IPS-11a (cell line): ENCODE results near the gene ADAMTS13.
"Not testable (repeated sequence)": the region's sequence is repeated elsewhere in the genome, so short reads cannot be mapped to it uniquely, and the experiment has no call there.

Experiments used
- H3K4me3 ChIP-seq: one replicate; pipeline ENCODE4 v1.5.1; 2013; ENCODE audit warnings: low read depth, low read length, control low read depth

Gene ADAMTS13

DNA sequence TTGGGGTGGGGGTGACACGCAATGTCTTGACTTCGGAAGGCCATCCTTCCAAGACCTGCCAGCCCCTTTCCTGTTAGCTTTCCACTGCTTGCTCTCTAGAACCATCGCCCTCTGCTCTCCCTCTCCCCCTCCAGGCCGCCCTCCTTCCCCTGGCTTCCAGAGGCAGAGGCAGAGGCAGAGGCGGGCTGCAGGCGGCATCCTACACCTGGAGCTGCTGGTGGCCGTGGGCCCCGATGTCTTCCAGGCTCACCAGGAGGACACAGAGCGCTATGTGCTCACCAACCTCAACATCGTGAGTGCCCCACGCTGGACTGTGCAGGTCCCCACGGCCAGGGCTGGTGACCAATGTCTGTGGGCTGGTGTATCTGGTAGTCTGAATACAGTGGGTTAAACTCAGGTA is 2.0 kb downstream of the ADAMTS13 start:
- no peak overlapping the region for H3K4me3 ChIP-seq

DNA sequence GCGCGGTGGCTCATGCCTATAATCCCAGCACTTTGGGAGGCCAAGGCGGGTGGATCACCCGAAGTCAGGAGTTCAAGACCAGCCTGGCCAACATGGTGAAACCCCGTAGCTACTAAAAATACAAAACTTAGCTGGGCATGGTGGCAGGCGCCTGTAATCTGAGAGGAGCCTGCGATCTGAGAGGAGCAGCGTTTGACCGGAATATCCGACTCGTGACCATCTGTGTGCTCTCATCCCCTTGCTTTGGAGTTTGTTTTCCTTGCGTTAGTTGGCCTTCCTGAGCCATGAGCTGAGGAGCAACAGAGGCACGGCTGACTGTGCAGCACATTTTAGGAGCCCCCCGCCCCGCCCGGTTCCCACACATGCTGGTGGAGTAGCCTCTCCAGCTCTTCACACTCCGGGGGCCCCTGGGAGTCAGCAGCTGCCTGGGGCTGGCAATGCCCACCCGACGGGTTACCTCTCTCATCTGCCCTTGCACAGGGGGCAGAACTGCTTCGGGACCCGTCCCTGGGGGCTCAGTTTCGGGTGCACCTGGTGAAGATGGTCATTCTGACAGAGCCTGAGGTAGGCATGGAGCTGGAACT is 3.0 kb downstream of the ADAMTS13 start:
- H3K4me3 ChIP-seq, result no peak overlapping the region

DNA sequence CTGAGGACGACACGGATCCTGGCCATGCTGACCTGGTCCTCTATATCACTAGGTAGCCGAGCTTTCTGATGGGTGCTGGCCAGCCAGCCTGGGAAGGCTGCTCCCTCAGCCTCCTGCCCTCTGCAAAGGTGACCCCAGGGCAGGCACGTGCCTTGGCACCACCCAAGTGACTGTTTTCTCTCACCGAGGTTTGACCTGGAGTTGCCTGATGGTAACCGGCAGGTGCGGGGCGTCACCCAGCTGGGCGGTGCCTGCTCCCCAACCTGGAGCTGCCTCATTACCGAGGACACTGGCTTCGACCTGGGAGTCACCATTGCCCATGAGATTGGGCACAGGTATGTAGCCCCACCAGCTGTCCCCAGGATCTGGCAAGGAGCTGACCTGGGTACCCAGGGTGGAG is 3.8 kb downstream of the ADAMTS13 start:
- H3K4me3 ChIP-seq, result no peak overlapping the region

DNA sequence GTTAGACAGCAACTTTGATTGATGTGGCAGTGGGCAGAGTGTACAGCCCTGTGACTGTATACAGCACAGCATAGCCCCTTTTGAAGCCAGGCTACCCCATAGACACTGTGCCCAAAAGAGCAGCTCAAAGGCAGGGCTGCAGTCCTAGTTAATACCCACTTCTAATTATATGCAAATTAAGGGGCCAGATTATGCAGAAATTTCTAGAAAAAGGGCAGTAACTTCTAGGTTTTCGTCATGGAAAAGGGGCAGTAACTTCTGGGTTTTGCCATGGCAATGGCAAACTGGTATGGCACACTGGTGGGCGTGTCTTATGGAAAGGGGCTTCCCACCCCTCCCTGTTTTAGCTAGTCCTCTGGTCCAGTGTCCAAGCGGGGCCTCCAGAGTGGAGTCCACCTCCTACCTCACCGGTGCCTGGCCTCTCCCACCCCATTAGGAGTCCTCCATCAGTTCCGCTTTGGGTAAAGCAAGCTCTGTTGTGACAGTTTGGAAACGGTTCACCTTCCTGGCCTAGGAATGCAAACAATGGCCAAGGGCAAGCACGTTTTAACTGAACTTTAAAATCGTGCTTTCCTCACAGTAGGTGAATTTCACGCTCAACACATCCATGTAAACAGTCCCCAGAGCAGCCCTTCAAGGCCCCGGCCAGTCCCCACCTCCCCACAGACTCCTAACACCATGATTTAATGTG is 5.6 kb downstream of the ADAMTS13 start:
- H3K4me3 ChIP-seq, result peak overlapping the region; percentile 21

DNA sequence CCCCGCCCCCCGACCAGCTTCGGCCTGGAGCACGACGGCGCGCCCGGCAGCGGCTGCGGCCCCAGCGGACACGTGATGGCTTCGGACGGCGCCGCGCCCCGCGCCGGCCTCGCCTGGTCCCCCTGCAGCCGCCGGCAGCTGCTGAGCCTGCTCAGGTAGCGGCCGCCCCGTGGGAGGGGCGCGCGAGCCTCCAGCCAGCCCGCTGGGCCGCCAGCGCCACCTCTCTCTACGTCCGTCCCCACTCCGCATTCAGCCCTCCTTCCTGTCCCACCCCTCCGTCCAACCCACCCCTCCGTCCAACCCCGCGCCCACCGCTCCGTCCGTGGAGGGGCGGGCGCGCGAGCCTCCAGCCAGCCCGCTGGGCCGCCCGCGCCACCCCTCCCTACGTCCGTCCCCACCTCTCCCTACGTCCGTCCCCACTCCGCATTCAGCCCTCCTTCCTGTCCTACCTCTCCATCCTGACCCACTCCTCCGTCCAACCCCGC is 6.5 kb downstream of the ADAMTS13 start:
- peak overlapping the region; percentile 39 for H3K4me3 ChIP-seq

DNA sequence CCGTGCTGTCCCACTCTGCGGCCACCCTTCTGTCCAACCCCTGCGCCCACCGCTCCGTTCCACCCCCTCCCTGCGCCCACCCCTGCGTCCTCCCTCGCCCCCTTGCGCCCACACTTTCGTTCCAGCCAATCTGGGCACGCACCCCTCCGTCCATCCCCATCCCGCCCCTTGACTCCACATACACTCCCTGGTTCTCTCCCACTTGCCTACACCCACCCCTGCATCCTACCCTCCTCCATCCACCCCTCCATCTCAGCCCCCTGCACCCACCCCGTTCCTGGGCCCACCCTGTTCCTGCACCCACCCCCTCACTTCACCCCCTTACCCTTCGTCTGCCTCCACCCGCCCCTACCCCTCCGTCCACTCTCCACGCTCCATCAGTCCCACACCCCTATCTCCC is 7.0 kb downstream of the ADAMTS13 start:
- peak overlapping the region; percentile 24 for H3K4me3 ChIP-seq

DNA sequence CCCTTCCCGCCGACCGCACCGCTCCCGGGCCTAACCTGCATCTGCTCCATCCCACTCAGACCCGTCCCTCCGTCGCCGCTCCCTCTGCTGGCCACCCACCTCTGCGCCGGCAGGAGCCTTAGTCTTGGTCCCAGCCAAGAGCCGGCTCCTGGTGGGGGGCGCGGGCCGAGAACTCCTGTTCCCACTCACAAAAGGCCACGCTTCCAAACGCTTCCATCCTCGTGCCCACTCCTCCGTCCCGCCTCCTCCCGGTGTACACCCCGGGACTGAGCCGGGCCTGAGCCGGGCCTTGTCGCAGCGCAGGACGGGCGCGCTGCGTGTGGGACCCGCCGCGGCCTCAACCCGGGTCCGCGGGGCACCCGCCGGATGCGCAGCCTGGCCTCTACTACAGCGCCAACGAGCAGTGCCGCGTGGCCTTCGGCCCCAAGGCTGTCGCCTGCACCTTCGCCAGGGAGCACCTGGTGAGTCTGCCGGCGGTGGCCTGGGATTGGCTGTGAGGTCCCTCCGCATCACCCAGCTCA is 7.5 kb downstream of the ADAMTS13 start:
- peak overlapping the region; percentile 24 for H3K4me3 ChIP-seq

DNA sequence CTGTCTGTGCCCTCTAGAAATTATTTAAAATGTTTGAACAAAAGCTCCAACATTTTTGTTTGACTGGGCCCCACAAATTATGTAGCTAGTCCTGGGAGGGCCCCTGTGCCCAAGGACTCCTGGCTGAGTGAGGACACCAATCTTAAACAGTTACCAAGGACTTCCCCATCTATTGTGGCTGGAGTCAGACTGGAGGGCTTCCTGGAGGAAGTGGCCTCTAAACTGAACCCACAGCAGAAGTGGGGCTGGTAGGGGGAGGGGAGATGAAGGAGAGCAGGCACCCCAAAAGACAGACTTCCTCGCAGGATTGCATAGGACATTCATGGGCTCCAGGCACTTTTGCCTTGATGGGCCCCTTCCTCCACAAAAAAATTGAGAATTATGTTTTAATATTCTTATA is 8.1 kb downstream of the ADAMTS13 start:
- no peak overlapping the region for H3K4me3 ChIP-seq

DNA sequence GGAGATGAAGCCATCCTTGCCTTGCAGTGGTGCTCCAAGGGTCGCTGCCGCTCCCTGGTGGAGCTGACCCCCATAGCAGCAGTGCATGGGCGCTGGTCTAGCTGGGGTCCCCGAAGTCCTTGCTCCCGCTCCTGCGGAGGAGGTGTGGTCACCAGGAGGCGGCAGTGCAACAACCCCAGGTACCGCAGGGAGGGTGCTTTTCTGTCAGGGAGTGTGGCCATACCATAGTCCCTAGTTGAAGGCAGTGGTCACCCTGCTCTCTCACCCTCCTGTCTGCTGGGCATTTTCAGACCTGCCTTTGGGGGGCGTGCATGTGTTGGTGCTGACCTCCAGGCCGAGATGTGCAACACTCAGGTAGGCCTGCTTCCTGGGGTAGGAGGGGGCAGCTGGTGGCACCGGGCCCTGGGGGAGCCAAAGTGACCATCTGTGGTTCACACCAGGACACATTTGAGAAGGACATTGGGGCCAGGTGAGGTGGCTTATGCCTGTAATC is 11.2 kb downstream of the ADAMTS13 start:
- no peak overlapping the region for H3K4me3 ChIP-seq

DNA sequence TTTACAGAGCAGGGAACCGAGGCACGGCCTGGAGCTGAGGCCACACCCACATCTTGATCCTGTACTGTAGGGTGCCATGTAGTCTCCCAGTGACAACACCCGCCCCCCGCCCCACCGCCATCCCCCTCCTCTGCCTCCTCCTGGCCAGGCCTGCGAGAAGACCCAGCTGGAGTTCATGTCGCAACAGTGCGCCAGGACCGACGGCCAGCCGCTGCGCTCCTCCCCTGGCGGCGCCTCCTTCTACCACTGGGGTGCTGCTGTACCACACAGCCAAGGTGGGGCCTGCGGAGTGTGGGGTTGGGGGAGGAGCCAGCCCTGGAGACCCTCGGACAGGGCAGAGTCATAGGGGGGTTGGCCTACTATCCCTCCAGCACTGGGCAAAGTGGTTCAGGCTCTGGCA is 14.5 kb downstream of the ADAMTS13 start:
- H3K4me3 ChIP-seq, result no peak overlapping the region

DNA sequence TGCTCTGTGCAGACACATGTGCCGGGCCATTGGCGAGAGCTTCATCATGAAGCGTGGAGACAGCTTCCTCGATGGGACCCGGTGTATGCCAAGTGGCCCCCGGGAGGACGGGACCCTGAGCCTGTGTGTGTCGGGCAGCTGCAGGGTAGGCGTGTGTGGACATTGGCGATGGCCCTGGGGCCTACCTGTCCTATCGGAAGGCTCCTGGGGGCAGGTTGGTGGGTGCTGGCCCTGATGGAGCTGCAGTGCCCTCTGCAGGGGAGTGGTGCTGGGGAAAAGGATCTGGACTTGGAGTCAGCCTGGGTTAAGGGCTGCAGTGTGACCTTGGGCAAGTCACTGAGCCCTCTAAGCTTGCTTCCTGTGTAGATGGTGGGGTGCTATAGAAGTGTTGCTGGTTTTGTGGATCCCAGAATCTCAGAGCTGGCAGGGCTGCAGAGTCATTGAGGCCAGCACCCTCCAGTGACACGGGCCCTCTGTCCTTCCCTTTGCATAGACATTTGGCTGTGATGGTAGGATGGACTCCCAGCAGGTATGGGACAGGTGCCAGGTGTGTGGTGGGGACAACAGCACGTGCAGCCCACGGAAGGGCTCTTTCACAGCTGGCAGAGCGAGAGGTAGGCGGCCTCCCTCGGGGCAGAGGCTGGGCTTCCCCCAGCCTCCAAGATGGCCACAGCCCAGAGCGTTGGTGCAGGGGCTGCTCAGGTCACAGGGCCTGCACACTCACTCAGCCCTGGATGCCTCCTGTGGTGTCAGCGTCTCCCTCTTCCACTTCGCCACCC is 15.8 kb downstream of the ADAMTS13 start:
- no peak overlapping the region for H3K4me3 ChIP-seq

DNA sequence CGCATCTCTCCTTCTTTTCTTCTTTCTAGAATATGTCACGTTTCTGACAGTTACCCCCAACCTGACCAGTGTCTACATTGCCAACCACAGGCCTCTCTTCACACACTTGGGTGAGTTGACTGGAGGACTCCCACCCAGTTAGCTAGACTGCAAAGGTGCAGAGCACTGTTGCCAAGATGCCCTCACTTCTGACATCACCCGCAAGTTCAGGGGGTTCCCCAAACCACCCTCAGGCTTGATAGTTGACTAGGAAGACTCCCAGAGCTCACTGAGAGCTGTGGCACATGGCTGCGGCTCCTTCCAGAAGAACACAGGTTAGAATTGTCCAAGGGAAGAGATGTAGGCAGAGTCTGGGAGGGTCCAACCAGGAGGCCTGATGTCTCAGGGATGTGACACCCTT is 17.2 kb downstream of the ADAMTS13 start:
- no peak overlapping the region for H3K4me3 ChIP-seq

DNA sequence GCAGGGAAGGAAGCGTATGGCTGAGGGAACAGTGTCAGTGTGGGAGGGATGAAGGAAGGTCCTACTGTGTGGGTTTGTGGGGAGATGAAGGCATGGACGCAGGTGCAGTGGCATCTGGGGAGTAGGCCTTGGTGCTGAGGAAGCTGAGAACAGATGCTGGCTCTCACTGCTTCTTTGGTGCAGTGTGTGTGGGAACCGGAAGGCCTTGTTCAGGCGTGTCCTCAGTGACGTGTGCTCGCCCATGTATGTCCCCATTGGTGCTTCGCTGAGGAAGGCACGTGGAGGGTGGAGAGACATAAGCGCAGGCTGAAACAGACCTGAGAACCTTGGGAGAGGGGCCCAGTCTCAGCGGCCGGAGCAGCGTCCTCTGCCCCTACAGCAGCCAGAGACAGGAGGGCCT is 18.7 kb downstream of the ADAMTS13 start:
- H3K4me3 ChIP-seq, result no peak overlapping the region

DNA sequence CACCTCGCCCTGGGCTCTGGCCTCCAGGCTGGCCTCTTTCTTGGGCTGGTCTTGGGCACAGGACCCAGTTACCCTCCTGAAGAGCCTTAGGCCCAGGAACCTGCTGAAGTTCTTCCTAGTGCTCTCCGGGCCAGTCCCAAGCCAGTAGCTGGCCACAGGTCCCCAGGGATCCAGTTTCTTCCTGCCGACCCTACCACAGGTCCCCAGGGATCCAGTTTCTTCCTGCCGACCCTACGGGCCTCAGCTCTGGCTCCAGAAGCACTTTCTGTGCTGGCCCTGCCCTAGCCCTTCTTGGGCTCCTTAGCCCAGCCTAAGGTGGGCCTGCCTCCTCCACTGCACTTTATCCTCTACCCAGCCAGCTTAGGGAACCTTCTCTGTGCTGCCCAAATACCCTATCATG is 19.4 kb downstream of the ADAMTS13 start:
- no peak overlapping the region for H3K4me3 ChIP-seq

DNA sequence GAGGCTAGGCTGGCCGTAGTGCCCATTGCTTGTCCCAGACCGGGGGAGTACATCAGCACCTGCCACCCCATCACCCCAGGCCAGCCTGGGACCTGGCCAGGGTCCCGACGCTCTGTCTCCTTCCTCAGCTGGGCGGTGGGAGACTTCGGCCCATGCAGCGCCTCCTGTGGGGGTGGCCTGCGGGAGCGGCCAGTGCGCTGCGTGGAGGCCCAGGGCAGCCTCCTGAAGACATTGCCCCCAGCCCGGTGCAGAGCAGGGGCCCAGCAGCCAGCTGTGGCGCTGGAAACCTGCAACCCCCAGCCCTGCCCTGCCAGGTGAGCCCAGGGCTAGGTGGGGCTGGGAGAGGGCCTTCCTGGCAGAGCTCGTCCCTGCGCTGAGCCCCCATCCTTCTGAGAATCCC is 21.1 kb downstream of the ADAMTS13 start:
- no peak overlapping the region for H3K4me3 ChIP-seq

DNA sequence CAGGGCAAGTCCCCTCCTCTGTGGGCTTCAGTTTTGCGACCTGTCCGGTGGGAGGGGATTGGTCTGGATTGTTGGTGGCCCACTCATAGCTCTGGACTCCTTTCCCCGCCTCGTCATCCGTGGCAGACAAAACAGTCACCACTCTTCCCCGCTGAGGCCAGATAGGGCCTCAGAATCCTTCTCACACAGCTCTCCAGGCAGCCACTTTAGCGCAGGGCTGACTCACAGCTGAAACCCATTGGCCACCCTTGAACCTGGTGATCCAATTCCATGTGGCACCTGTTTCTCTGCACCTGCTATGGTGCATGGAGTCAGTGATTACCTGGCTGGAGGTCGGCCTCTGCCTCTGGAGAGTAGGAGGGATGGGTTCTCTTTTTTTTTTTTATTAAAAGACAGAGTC is 21.8 kb downstream of the ADAMTS13 start:
- H3K4me3 ChIP-seq, result no peak overlapping the region

DNA sequence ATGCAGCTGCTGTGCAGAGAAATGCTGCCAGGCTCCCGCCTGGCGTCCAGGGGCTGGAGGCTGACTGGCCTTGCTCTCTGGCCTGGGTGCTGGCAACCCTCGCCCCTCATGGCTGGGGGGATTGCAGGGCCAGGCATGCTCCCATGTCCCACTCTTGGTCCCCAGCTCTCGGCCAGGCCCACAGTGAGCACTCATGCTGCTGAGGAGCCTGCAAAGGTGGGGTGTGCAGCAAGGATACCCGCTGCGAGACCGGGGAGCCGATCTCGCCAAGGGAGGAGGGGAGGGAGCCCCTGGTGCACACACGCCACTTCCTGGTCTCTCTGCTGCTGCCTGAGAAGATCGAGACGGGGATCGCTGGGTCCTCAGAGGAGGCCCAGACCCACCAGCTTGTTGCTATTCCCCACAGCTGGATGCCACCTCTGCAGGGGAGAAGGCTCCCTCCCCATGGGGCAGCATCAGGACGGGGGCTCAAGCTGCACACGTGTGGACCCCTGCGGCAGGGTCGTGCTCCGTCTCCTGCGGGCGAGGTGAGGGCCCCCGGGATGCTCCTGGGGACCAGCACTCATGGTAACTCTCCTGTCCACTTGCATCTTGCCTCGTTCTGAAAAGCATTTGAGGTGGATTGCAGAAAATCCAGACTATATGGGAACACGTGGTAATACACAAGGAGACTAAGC is 23.3 kb downstream of the ADAMTS13 start:
- H3K4me3 ChIP-seq, result no peak overlapping the region

DNA sequence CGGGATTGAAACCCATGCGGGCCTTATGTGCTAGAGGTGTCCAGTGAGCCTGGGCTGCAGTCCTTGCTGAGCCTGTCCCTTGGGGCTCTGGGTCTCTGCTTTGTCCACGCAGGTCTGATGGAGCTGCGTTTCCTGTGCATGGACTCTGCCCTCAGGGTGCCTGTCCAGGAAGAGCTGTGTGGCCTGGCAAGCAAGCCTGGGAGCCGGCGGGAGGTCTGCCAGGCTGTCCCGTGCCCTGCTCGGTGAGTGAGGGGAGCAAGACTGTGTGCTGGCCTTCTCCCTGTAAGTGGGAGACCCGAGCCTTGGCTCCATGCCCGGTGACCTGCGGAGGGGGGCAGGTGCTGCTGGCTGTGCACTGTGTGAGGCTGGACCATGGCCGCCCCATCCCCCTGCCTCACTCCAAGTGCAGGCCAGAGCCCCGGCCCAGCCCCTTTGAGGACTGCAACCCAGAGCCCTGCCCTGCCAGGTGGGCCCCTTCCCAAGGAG is 26.4 kb downstream of the ADAMTS13 start:
- H3K4me3 ChIP-seq, result no peak overlapping the region

DNA sequence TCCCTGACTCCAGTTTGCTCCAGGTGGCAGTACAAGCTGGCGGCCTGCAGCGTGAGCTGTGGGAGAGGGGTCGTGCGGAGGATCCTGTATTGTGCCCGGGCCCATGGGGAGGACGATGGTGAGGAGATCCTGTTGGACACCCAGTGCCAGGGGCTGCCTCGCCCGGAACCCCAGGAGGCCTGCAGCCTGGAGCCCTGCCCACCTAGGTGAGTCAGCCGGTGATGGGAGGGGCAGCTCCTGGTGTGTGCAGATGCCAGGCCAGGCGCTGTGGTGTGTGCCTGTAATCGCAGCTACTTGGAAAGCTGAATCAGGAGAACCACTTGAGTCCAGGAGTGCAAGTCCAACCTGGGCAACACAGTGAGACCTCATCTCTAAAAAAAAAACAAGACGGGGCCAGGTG is 27.6 kb downstream of the ADAMTS13 start:
- H3K4me3 ChIP-seq, result no peak overlapping the region

DNA sequence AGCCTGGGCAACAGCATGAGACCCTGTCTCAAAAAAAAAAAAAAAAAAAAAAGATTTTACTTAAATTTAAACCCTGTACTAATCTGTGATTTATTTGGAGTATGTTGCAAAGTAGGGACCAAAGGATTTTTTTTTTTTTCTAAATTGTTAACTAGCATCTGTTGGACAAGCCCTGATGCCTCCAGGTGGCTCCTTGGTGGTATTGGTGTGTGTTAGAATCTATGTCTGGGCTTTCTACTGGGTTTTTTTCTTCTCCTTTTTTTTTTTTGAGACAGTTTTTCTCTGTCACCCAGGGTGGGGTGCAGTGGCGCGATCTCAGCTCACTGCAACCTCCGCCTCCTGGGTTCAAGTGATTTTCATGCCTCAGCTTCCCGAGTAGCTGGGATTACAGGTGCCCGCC is 29.7 kb downstream of the ADAMTS13 start:
- H3K4me3 ChIP-seq, result not testable (repeated sequence)

DNA sequence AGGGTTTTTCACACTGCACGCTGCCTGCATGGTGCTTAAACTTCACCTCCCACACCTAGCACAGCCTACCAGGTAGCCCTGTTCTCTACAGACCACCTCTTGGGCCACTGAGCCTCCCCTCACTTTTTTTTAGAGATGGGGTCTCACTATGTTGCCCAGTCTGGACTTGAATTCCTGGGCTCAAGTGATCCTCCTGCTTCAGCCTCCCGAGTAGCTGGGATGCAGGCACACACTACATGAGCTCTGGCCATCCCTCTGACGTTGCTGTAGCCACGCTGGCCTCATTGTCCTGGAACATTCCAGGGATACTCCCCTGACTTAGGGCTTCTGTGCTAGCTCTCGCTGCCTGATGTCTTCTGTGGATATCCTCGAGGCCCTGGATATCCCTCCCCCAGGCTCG is 30.4 kb downstream of the ADAMTS13 start:
- H3K4me3 ChIP-seq, result no peak overlapping the region
